COLO668 (cell line): ENCODE measurements around the gene UBE2V1.
A peak's percentile ranks its signal among the peaks of the same experiment; 100 is the strongest.
"Not testable (repeated sequence)": the region's sequence is repeated elsewhere in the genome, so short reads cannot be mapped to it uniquely, and the experiment has no call there.

ENCODE experiments used
- DNase-seq: peaks from one replicate; lab custom pipeline; 2025; ENCODE audit not compliant: unreplicated experiment; lab: John Stamatoyannopoulos, UW

Gene UBE2V1

GRCh38 chr20:50066161-50066834 lies 46.7 kb downstream of the UBE2V1 start:
- DNase-seq: no peak

- DNase-seq: no peak
Measured at GRCh38 chr20:50065325-50065615, 47.7 kb downstream of the UBE2V1 start.

GRCh38 chr20:50063763-50064162 lies 49.2 kb downstream of the UBE2V1 start:
- DNase-seq: not testable (repeated sequence)

- DNase-seq: no peak
Measured at GRCh38 chr20:50062006-50062838, 50.7 kb downstream of the UBE2V1 start.

- DNase-seq: no peak
Measured at GRCh38 chr20:50061151-50062005, 51.6 kb downstream of the UBE2V1 start.

GRCh38 chr20:50058662-50059402 lies 54.1 kb downstream of the UBE2V1 start:
- DNase-seq: no peak

GRCh38 chr20:50057714-50058053 lies 55.3 kb downstream of the UBE2V1 start:
- no peak for DNase-seq

- no peak for DNase-seq
Measured at GRCh38 chr20:50056951-50057713, 55.8 kb downstream of the UBE2V1 start.

GRCh38 chr20:50056408-50056926 lies 56.5 kb downstream of the UBE2V1 start:
- DNase-seq: no peak

GRCh38 chr20:50055524-50056083 lies 57.3 kb downstream of the UBE2V1 start:
- DNase-seq: no peak

GRCh38 chr20:50054626-50055511 lies 58.1 kb downstream of the UBE2V1 start:
- DNase-seq: no peak

GRCh38 chr20:50054231-50054547 lies 58.8 kb downstream of the UBE2V1 start:
- DNase-seq: no peak

- peak; percentile 46 for DNase-seq
Measured at GRCh38 chr20:50053362-50054230, 59.4 kb downstream of the UBE2V1 start.

- no peak for DNase-seq
Measured at GRCh38 chr20:50052550-50053361, 60.2 kb downstream of the UBE2V1 start.

GRCh38 chr20:50050660-50051308 lies 62.2 kb downstream of the UBE2V1 start:
- DNase-seq: no peak

GRCh38 chr20:50050214-50050613 lies 62.7 kb downstream of the UBE2V1 start:
- DNase-seq: no peak
